Activated CD8-positive, alpha-beta T cell treated with anti-CD3 and anti-CD28 coated beads, Interleukin-2, amount 10 ng/mL, durations not matched to agents 7 days and 5 days (primary cell): Measurements from ENCODE around the gene CSF1R. TPM values are rescaled to one million over a fixed set of nuclear protein-coding genes. Genes with fewer than 3 reads are reported as not detected.
"Not testable (repeated sequence)": the region's sequence is repeated elsewhere in the genome, so short reads cannot be mapped to it uniquely, and the experiment has no call there.

Source experiments
- ATAC-seq: fragments of 150-1000 bp; cut with Tn5 transposase; one replicate; pipeline ENCODE4 v1.10.0; 2021; ENCODE audit warnings: moderate library complexity
- CTCF ChIA-PET: fragments of 350-600 bp; sonication (Branson Sonifier 250); formaldehyde crosslinking; loops from one replicate; lab custom pipeline; 2021; ENCODE audit warnings: antibody characterized with exemption; lab: Charles Lee
- POLR2A ChIA-PET: fragments of 350-600 bp; sonication (Branson Sonifier 250); formaldehyde crosslinking; loops from one replicate; lab custom pipeline; 2021; ENCODE audit warnings: antibody characterized with exemption; lab: Charles Lee
- DNase-seq: peaks from one replicate; pipeline ENCODE4 v3.0.0-alpha.2; 2020
- H3K27ac Mint-ChIP-seq: one replicate; pipeline ENCODE4 v1.8.0; 2021; ENCODE audit warnings: mild to moderate bottlenecking, mixed read lengths
- H3K27me3 Mint-ChIP-seq: one replicate; pipeline ENCODE4 v1.8.0; 2021; ENCODE audit warnings: low read depth, mixed read lengths
- H3K36me3 Mint-ChIP-seq: one replicate; pipeline ENCODE4 v1.8.0; 2021; ENCODE audit warnings: low read depth, mixed read lengths
- H3K4me1 Mint-ChIP-seq: one replicate; pipeline ENCODE4 v1.8.0; 2021; ENCODE audit warnings: low read depth, mixed read lengths
- H3K4me3 Mint-ChIP-seq: one replicate; pipeline ENCODE4 v1.8.0; 2021; ENCODE audit warnings: mild to moderate bottlenecking, mixed read lengths
- H3K9me3 Mint-ChIP-seq: one replicate; pipeline ENCODE4 v1.8.0; 2022; ENCODE audit warnings: mixed read lengths; ENCODE audit not compliant: insufficient read depth
- total RNA-seq, 2 experiments: library from RNA; stranded (reverse); gene quantifications; one replicate each; pipeline ENCODE4 v1.2.3, GENCODE V29; 2021

Gene CSF1R
- total RNA-seq, 2 experiments from 2014 or later, result not detected

DNA sequence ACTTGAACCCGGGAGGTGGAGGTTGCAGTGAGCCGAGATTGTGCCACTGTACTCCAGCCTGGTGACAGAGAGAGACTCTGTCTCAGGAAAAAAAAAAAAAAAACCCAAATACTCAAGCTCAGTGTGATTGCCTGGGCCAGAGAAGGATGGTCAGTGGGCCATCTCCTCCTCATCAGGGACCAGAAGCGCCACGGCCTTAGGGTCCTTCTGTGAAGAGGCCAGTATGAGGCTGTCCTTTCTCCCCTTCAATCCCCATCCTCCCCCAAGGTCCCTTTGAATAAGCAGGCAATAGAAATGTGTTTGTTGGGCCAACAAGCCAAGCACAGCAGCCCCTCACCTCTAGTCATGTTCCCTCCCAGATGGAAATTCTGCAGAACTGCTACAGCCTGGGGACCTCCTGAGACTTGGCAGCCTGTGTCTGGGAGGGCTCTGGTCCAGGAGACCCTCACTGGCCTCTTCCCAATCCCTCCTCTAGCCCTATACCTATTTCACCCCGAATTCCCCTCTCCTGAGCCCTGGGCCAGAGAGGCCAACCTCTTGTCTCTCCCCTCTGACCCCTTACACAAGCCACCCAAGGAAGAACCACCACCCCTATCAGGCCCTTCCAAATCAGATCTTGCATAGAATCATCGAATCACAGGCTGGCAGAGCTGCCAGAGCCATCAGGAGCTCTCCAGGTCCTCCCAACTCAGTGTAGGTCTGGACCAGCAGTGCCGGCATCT is 1.0 kb downstream of the CSF1R start:
- no peaks in the 10 kb centered on the region for H3K9me3 Mint-ChIP-seq
- no peak overlapping the region for H3K4me3 Mint-ChIP-seq
- no peaks in the 10 kb centered on the region for H3K36me3 Mint-ChIP-seq
- H3K27ac Mint-ChIP-seq, result no peak overlapping the region
- H3K4me1 Mint-ChIP-seq, result peaks cover 8% of the 10 kb centered on the region
- DNase-seq (peak; percentile 16), ATAC-seq (no peak)
- ChIA-PET CTCF (no interaction called here), POLR2A (no interaction called here)
- peaks cover 42% of the 10 kb centered on the region for H3K27me3 Mint-ChIP-seq

DNA sequence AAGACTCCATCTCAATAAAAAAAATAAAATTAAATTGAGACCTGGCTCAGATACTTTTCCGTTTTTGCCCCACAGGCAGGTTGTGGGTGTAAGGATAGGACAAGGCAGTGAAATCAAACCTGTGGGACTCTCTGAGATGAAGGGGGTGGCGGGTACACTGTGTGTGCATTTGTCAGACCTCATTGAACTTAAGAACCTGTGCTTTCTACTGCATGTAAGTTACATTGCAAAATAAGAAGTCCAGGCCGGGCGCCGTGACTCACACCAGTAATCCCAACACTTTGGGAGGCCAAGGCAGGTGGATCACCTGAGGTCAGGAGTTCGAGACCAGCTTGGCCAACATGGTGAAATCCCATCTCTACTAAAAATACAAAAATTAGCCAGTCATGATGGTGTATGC is 1.6 kb downstream of the CSF1R start:
- ATAC-seq, H3K4me3 Mint-ChIP-seq, H3K4me1 Mint-ChIP-seq, POLR2A ChIA-PET, H3K36me3 Mint-ChIP-seq, CTCF ChIA-PET, H3K27ac Mint-ChIP-seq, H3K9me3 Mint-ChIP-seq: not testable (repeated sequence)
- DNase-seq, result peak; percentile 13
- peaks cover 39% of the 10 kb centered on the region for H3K27me3 Mint-ChIP-seq

DNA sequence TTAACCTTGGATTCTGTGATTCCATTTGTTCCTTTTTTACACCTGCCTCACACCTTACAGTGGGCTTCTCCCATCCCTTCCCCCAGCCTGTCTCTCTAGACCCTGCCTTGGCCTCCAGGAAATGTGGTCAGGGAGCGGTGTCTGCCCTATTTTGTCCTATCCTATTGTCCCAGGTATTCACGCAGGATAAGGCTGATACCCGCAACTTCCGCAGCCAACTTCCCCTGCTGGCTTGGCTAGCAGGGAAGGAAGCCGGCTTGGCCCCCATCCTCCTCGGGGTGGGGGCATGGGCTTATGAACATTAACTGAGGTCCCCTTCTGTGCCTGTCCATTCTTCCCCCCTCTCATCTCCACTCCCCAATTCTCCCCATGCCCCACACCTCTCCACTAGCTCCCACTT is 3.5 kb downstream of the CSF1R start:
- Mint-ChIP-seq H3K4me1 (peaks cover 8% of the 10 kb centered on the region), H3K36me3 (no peaks in the 10 kb centered on the region), H3K9me3 (no peaks in the 10 kb centered on the region), H3K27me3 (peaks cover 32% of the 10 kb centered on the region), H3K27ac (no peak overlapping the region), H3K4me3 (no peak overlapping the region)
- ChIA-PET POLR2A (no interaction called here), CTCF (no interaction called here)
- ATAC-seq (no peak), DNase-seq (peak; percentile 14)

DNA sequence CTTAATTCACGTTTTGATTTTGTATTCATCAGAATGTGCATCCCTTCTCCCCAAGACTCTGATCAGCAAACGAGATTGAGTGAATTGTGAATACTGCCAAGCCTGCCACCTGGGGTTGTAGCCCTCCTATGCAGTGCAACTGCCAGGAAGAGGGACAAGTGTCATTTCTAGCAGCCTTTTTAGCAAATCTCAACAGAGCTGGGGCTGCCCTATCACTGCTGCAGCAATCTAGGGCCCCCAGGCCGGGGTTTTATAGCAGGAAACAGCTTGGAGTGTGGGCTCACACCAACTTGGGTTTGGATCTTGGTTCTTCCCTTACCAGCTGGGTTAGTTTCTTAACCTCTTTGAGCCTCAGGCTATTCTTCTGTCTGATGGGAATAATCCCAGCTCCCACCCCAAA is 4.0 kb downstream of the CSF1R start:
- H3K4me1 Mint-ChIP-seq, result peaks cover 8% of the 10 kb centered on the region
- H3K4me3 Mint-ChIP-seq, result no peak overlapping the region
- no peaks in the 10 kb centered on the region for H3K9me3 Mint-ChIP-seq
- H3K27me3 Mint-ChIP-seq, result peaks cover 29% of the 10 kb centered on the region
- no peak for ATAC-seq
- CTCF ChIA-PET, result no interaction called here
- H3K36me3 Mint-ChIP-seq, result no peaks in the 10 kb centered on the region
- POLR2A ChIA-PET, result no interaction called here
- H3K27ac Mint-ChIP-seq, result no peak overlapping the region
- peak; percentile 19 for DNase-seq

DNA sequence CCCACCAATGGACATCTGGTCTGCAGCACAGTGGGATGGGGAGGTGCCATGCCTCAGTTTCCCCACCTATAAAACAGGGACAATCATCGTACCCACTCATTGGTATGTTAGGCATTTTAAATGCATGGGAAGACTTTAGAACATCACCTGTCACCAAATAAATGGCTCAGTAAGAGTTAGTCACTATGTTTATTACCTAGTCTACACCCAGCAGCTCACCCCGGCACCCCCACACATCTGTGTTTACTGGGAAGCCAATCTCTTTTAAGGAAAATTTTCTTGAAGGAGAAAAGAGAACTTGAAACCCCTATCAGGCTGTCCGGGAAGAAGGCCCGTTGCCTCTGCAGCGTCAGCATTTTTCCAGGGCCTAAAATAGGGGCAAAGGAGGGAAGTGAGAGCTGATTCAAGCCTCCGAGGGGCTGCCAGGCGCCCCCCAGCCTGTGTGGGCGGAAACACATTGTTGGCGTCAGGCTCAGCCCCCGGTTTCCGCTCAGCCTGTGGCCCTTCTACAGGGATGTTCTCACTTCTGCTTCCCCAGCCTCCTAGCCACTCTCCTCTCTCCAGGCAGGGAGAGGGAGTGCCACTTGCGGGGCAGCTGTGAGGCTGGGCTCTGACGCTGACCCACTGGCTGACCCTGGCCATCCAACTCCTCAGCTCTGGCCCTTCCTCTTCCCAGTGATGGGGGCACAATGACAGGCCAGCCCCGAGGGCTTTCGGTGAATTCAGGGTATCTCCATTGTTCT is 4.6 kb downstream of the CSF1R start:
- ChIA-PET CTCF (no interaction called here), POLR2A (no interaction called here)
- H3K36me3 Mint-ChIP-seq, result no peaks in the 10 kb centered on the region
- peaks cover 27% of the 10 kb centered on the region for H3K27me3 Mint-ChIP-seq
- H3K27ac Mint-ChIP-seq, result no peak overlapping the region
- peaks cover 8% of the 10 kb centered on the region for H3K4me1 Mint-ChIP-seq
- no peaks in the 10 kb centered on the region for H3K9me3 Mint-ChIP-seq
- peak; percentile 20 for DNase-seq
- ATAC-seq, result peak; percentile 54
- no peak overlapping the region for H3K4me3 Mint-ChIP-seq

DNA sequence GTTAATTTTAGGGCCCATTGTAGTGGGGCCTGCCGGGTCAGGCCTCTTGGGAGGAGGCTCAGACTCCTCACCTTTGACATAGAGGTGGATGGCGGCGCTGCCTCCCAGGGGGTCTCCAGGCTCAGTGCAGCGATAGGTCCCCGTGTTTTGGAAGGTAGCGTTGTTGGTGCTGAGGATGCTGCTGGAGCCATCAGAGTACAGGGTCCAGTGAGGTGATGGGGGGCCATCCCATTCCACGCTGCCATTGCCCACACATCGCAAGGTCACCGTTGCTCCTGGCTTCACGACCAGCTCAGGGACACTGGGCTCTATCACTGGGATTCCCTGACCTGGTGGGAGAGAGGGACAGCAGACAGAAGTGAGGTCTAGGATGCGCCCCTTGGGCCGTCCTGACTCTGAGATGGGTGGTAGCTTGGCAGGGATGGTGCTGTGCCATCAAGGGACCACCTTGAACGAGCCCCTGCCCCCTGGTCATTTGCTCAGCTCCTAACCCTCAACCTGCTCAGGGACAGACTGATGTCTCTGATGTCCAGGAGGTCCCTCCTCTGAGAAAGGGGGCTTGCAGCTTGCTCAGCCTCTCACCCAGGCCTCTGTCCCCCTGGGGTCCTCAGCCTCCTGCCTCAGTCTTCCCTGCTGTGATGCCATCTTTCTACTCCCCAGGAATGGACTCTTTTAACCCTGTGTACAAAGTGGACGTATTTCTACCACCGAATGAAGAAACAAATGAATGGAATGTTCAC is 5.5 kb downstream of the CSF1R start:
- ChIA-PET CTCF (no interaction called here), POLR2A (no interaction called here)
- no peaks in the 10 kb centered on the region for H3K36me3 Mint-ChIP-seq
- no peaks in the 10 kb centered on the region for H3K9me3 Mint-ChIP-seq
- no peak overlapping the region for H3K4me3 Mint-ChIP-seq
- ATAC-seq (no peak), DNase-seq (peak; percentile 13)
- H3K27ac Mint-ChIP-seq, result no peak overlapping the region
- peaks cover 8% of the 10 kb centered on the region for H3K4me1 Mint-ChIP-seq
- peaks cover 22% of the 10 kb centered on the region for H3K27me3 Mint-ChIP-seq

DNA sequence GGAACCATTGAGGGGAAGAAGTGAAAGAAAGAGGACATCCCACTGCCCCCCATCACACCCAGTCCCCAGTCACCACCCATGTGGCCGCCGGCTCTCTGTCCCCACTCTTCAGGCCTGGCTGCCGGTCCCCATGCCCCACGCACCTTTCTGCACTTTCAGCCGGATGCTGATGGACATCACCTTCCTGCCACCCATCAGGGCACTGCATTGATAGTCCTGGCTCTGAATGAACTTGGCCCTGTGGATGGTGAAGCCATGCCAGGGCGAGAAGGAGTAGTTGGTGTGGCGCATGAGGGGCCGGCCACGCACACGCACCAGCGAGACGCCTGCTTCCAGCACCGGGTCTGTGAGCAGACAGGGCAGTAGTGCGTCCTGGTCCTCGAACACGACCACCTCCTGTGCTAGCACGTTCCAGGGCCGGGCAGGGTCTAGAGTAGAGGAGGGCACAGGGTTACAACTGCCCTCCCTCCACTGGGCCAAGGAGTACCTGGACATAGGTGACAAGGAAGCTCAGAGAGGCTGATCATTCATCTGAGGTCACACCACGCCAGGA is 6.4 kb downstream of the CSF1R start:
- ATAC-seq, result no peak
- Mint-ChIP-seq H3K36me3 (no peaks in the 10 kb centered on the region), H3K27ac (no peak overlapping the region)

DNA sequence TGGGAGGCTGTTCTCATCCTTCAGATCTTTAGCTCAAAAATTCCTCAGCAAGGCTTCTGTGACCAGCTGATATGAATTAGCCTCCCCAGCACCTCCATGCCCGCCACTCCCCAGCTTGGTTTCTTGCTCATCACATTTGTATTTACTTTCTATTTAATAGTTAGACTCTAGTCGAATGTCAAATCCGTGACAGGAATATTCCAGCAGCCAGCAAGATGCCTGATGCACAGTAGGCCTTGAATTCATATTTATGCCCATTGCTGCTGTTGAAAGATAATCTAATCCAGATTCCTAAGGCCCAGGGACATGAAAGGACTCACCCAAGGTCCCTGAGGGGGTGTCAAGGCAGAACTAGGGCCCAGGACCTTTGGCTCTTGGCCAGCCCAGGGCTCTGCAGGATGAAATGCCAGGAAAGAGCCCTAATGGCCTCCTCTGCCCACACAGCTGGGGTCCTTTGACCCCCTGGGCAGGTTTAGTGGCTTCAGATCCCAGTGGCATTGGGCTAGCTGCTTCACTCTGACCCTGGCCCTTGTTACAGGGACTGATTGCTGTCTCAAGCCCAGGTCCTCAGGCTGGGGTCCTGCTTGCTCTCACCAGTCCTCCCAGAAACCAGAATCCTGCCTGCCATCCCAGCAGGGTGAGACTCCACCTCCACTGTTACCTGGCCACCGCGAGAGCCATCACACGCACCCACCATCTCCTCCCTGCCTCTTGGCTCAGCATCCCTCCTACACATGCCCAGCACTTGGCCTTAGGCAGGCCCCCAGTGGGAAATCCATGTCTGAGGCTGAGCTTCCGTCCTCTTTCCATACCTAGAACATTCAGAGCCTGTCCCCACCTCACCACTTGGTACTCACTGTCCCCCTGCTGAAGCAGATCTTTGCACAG is 7.3 kb downstream of the CSF1R start:
- H3K36me3 Mint-ChIP-seq, result no peaks in the 10 kb centered on the region
- ChIA-PET POLR2A (no interaction called here), CTCF (no interaction called here)
- no peak overlapping the region for H3K27ac Mint-ChIP-seq
- H3K4me1 Mint-ChIP-seq, result peaks cover 8% of the 10 kb centered on the region
- DNase-seq (peak; percentile 18), ATAC-seq (no peak)
- peaks cover 18% of the 10 kb centered on the region for H3K27me3 Mint-ChIP-seq
- no peaks in the 10 kb centered on the region for H3K9me3 Mint-ChIP-seq
- H3K4me3 Mint-ChIP-seq, result no peak overlapping the region

More for the DNA sequence above, 6.4 kb downstream of the CSF1R start:
- ChIA-PET POLR2A (no interaction called here), CTCF (no interaction called here)
- DNase-seq, result peak; percentile 9
- Mint-ChIP-seq H3K4me1 (peaks cover 8% of the 10 kb centered on the region), H3K4me3 (no peak overlapping the region), H3K27me3 (peaks cover 18% of the 10 kb centered on the region), H3K9me3 (no peaks in the 10 kb centered on the region)

DNA sequence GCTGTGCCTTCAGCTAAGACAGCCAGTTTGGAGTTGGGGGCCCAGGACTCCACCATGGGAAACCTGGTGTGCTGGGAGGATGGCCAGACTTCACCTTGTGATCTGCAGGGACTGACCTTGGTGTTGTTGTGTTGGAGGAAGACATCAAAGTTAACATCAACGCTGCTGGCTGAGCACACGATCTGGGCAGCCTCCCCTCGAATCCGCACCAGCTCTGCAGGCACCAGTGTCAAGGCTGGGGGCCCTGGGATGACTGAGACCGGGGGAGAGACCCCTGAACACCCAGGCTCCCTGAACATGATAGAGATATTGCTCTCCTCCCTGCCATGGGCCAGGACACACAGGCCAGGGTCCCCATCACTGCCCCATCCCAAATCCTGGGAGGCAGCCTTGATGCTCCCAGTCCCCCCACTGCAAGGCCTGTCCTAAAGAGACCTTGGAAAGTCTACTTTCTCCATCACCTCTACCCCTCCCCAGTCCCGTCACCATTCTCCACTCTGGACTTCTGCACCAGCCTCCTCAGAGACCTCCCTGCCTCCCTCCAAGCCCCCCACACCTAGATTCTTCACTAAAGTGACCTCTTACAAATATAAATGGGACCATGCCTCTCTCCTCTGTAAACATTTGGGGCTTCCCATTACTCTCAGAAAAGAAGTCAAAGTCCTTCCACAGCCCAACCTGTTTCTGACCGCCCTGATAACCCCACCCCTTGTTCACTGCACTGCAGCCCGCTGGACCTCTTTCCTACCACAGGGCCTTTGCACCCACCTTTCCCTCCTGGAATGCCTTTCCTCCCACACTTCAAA is 8.2 kb downstream of the CSF1R start:
- H3K27ac Mint-ChIP-seq, result no peak overlapping the region
- H3K9me3 Mint-ChIP-seq, result no peaks in the 10 kb centered on the region
- H3K4me1 Mint-ChIP-seq, result peaks cover 8% of the 10 kb centered on the region
- no peak overlapping the region for H3K4me3 Mint-ChIP-seq
- peaks cover 16% of the 10 kb centered on the region for H3K27me3 Mint-ChIP-seq
- DNase-seq (peak; percentile 12), ATAC-seq (no peak)
- POLR2A ChIA-PET, result interaction anchor here (0.6 kb wide), 1 partner anchor 125 kb away, joined by 3 read pairs; no protein-coding TSS in a partner anchor
- H3K36me3 Mint-ChIP-seq, result no peaks in the 10 kb centered on the region
- CTCF ChIA-PET, result interaction anchor here (1.1 kb wide), 1 partner anchor 244 kb away, joined by 3 read pairs; no protein-coding TSS in a partner anchor

DNA sequence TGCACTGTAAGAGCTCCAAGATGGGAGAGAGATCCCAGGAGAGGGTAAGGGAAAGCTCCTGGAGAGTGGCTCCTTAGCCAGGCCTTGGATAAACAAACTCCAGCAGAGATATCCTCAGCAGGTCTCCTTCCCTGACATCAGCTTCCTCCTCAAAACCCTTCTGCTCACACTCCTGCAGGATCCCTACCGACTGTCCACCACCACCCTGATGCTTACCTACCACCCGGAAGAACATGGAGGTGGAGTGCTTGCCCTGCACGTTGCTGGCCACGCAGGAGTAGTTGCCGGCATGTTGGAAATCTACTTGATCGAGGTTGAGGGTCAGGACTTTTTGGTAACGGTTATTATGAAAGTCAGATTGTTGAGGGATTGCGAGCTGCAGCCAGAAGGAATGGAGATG is 9.3 kb downstream of the CSF1R start:
- Mint-ChIP-seq H3K4me1 (peaks cover 2% of the 10 kb centered on the region), H3K27me3 (peaks cover 14% of the 10 kb centered on the region), H3K4me3 (no peak overlapping the region), H3K36me3 (no peaks in the 10 kb centered on the region), H3K9me3 (no peaks in the 10 kb centered on the region), H3K27ac (no peak overlapping the region)
- POLR2A ChIA-PET, result no interaction called here
- CTCF ChIA-PET, result interaction anchor here (1.1 kb wide), 1 partner anchor 243 kb away, joined by 3 read pairs; no protein-coding TSS in a partner anchor
- ATAC-seq (no peak), DNase-seq (peak; percentile 10)
